HG03521 (cell line): ENCODE results near the gene ZG16.
A peak's percentile ranks its signal among the peaks of the same experiment; 100 is the strongest.

Experiments used
- ATAC-seq: cut with Tn5 transposase; IDR thresholded peaks from one replicate; pipeline ENCODE4 v1.9.1; 2021; ENCODE audit warnings: mild to moderate bottlenecking, moderate library complexity; ENCODE audit not compliant: unreplicated experiment

Gene ZG16

GRCh38 chr16:29807426-29808218 is 29.6 kb downstream of the ZG16 start:
- peak; percentile 13 for ATAC-seq

- ATAC-seq = no peak
Measured at GRCh38 chr16:29808219-29808900, 30.3 kb downstream of the ZG16 start.

DNA sequence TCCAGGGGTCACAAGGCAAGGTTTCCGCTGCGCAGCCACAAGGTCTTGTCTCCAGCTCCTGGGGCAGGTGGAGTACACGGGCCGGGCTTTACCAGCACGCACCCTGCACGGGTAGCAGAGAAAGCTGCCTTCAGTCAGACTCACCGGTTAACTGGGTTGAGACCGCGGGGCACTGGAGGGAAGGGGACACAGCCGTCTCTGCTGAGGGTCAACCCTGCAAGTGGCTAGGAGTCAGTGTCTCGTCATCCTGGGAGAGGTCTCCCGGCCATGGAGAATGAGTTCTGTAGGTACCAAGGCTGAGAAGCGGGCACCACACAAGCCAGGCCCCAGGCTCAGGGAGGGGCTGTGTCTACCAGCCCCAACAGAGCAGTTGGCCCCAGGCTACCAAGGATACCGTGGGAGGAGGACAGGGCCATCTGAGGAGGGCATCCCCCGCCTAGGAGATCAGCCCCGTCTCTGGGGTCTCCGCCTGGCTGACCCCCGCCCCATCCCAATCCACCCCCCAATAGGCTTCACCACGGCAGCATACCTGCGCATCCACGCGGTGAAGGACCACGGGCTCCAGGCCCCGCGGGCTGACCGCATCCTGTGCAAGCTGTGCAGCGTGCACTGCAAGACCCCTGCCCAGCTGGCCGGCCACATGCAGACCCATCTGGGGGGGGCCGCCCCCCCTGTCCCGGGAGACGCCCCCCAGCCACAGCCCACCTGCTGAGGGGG is 31.1 kb downstream of the ZG16 start:
- ATAC-seq = no peak

DNA sequence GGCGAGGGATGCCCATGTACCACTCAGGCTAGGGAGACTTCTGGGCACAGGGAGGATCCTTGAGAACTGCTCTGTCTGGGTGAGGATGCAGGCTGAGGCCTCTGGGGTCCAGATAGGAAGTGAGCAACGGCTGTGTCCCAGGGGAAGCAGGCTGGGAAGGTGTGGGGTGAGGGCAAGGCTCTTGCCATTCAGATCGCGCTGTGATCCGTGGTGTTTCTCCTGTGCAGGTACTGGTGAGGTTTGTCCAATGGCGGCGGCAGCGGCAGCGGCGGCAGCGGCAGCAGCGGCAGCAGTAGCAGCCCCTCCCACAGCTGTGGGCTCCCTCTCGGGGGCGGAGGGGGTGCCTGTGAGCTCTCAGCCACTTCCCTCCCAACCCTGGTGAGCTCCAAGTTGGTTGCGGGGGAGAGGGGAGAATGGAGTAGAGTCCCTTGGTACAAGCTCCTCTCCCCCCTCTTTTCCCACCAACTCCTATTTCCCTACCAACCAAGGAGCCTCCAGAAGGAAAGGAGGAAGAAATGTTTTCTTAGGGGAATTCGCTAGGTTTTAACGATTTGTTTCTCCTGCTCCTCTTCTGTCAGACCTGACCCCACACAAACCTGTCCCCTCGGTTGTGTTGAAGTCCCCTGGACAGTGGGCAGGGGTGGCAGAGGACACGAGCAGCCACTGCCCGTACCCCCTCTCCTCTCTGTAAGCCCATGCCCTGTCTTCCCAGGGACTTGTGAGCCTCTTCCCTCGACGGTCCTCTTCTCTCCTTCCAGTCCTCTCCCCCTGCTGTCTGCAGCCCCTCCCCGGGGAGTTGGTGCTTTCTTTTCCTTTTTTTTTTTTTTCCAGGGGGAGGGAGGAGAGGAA is 32.0 kb downstream of the ZG16 start:
- no peak for ATAC-seq

DNA sequence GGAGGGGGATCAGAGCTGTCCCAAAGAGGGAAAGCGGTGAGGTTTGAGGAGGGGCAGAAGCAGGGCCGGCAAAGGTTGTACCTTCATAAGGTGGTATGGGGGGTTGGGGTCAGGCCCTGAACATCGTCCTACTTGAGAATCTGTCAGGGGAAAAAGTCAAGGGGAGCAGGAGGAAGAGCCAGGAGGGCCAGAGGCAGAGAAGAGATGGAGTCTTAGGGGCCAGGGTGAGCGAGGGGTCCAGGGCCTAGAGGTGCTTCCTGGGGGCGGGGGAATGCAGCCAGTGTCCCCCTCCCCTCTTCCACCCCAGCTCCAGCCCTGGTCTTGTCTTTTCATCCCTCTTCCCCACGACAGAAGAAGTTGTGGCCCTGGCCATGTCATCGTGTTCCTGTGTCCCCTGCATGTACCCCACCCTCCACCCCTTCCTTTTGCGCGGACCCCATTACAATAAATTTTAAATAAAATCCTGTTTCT is 32.7 kb downstream of the ZG16 start:
- no peak for ATAC-seq

GRCh38 chr16:29811170-29811895 is 33.3 kb downstream of the ZG16 start:
- peak; percentile 21 for ATAC-seq

GRCh38 chr16:29811896-29812665 is 34.0 kb downstream of the ZG16 start, which contains the start of gene PRRT2:
PRRT2 (plus strand) TSS chr16:29812193; CDS start chr16:29813055, 862 bp downstream.
- no peak for ATAC-seq

- no peak for ATAC-seq
Measured at GRCh38 chr16:29812754-29813643, 34.9 kb downstream of the ZG16 start.

- ATAC-seq = no peak
Measured at GRCh38 chr16:29813644-29814562, 35.8 kb downstream of the ZG16 start.

DNA sequence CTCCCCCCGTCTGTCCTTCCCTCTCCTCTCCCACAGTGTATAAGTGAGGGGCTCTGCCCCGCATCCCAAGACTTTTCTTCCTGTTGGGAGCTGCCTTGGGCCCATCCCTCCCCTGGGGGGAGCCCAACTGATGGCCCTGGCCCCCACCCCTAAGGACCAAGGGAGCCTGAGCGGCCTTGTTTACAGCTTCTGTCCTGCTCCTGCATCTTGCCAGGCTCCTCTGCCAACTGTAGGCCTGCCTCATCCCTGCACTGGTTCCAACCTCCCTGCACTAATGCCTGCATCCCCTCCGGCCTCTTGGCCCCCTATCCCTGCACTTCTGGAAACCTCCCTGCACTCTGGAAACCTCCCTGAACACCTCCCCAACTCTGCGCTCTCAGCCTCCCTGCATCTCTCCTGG is 36.5 kb downstream of the ZG16 start:
- no peak for ATAC-seq

DNA sequence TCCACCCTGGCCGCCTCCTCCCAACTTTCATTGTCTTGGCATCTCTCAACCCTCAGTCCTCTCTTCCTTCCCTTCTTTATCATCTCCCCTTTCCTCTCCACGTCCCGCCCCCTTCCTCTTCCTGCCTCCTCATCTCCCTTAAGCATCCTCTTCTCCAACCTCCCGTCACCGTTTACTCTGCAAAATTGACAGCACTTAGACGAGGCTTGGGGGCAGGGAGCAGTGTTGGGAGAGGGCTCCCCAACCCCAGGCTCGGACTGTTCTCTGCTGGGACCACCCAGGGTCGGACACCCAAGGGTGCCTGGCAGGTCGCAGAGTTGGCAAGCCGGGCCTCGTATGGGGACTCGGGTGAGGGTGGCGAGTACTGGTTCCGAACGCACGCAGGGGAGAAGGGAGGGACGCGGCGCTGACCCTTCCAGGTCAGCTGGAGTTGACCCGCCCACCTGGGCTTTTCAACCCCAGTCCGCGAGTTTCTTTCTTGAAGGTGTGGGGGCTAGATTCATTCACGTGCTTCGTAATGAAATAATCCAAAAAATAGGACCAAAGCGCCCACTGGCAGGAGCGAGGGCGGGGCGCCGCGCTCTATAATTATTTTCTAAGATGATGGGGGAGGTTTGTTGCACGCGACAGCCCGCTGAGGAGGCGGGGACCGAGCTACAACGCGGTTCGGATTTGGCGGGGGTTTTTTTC is 37.1 kb downstream of the ZG16 start:
- ATAC-seq = no peak

- peak; percentile 55 for ATAC-seq
Measured at GRCh38 chr16:29815793-29816693, 38.0 kb downstream of the ZG16 start, which contains the start of gene PAGR1. PAGR1 (plus strand) TSS chr16:29816152; CDS start chr16:29816526, 374 bp downstream.

DNA sequence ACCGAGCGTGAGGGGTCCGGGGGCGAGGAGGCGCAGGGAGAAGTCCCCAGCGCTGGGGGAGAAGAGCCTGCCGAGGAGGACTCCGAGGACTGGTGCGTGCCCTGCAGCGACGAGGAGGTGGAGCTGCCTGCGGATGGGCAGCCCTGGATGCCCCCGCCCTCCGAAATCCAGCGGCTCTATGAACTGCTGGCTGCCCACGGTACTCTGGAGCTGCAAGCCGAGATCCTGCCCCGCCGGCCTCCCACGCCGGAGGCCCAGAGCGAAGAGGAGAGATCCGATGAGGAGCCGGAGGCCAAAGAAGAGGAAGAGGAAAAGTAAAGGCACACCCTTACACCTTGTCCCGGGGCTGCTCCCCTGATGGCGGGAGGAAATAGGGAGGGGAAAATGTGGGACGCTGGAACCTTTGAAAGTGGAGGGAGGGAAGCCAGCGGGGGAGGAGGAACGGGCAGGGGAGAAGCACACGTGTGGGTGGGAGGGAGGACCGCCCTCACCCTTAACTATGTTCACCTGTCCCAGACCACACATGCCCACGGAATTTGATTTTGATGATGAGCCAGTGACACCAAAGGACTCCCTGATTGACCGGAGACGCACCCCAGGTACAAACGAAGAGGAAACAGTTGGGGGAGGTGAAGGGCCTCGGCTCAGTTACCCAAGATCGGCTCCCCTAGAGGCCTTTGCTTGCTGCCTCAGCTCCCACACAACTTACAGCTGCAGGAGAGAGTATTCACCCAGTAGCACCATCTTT is 38.8 kb downstream of the ZG16 start:
- ATAC-seq = peak; percentile 12

DNA sequence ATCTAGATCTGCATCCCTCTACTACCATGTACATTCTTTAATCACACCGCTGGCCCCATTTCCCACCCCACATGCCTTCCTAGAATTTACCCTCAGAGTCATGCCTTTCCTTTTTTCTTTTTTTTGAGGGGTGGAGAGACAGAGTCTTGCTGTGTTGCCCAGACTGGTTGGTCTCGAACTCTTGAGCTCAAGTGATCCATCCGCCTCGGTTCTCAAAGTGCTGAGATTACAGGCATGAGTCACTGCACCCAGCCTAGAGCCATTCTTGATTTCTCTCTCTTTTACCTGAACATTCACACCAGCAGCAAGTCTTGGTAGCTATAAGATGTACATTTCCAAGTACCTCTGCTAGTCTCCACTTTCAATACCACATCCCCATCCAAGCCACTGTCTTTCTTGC is 40.0 kb downstream of the ZG16 start:
- ATAC-seq = no peak

- ATAC-seq = no peak
Measured at GRCh38 chr16:29819506-29819905, 41.5 kb downstream of the ZG16 start.
